HG03342 (cell line): ENCODE data around the gene ZC3H13.

Source experiments
- ATAC-seq: cut with Tn5 transposase; IDR thresholded peaks from one replicate; pipeline ENCODE4 v1.9.1; 2021; ENCODE audit warnings: mild to moderate bottlenecking, moderate library complexity; ENCODE audit not compliant: unreplicated experiment

Gene ZC3H13

DNA sequence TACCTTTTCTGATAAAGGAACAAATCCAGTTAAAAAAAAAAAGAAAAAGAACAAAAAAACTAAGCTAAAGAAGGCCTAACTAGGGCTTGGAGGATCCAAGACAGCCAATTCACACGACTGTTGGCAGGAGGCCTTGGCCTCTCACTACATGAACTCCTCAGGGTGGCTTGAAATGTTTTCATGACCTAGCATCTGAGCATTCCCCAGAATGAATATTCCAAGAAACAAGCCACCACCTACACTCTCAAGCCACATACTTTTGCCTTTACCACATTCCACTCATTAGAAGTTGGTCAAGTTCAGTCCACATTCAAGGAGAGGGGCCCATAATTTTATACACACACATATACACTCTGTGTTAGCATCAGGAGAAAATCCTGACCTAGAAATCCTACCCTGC is 103.4 kb downstream of the ZC3H13 start:
- ATAC-seq: no peak

DNA sequence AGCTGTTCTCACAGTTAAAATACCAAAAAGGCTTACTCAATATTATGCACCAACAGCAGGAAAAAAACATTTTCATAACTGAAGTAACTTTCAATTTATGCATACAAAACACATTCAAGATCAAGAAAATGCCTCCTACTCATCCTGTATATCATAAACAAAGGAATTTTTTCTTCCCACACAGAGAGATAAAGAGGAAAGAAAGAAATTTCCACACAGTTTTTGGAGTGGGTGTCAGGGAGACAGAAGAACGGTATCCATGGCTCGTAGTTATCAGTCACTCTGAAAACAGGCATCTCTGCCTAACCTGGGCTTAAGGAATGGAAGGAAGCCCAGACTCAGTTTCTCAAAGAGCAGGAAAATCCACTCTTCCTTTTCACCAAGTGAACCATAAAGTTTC is 108.6 kb downstream of the ZC3H13 start:
- no peak for ATAC-seq

DNA sequence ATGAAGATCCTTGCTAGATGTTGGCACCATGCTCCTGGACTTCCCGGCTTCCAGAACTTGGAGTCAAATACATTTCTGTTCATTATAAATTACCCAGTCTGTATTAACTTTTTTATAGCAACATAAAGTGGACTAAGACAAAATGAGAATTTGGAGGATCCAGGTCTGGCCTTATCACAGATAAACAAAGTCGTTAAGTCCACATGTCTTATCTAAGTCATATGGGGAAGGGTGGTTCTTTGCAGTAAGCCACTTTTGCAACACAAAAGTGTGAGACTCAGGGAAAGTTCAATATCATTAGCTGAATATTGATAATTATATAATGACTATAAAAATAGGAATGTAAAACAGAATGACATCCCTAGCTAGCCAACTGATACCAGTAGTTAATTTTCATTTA is 109.4 kb downstream of the ZC3H13 start:
- no peak for ATAC-seq

DNA sequence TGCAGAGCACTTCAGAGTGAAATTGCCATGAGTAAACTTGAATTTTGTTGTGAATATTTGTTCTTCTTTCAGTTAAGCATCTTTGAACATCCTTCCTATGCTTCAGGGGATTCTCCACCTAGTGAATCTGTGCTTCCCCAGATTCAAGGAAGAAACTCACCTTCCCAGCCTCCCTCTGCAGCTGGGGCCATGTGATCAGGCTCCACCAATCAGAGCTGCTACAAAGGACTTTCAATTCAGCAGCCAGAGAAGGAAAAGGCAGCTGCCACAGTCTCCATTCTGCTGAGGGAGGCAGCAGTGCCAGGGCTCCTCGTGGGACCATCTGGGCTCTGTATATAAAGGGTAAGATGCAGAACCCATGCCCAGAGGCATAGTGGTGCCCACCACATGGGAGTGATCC is 111.3 kb downstream of the ZC3H13 start:
- no peak for ATAC-seq

DNA sequence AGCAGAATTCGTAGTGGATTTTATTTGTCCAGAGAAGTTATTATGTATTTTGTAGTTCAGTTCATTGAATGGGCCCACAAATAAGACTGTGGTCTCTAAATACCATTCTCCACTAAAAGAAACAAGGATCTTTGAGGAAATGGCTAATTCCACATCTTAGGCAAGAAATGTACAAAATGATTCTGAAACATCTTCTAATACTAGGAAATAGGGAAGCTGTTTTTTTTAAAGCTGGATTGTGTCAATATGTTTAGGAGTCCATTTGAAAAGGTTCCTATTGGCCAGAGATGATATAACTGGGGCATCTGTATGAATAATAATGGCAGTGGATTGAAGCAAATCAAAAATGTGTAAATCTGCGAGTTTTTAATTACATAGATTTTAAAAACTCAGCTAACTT is 112.5 kb downstream of the ZC3H13 start:
- no peak for ATAC-seq

DNA sequence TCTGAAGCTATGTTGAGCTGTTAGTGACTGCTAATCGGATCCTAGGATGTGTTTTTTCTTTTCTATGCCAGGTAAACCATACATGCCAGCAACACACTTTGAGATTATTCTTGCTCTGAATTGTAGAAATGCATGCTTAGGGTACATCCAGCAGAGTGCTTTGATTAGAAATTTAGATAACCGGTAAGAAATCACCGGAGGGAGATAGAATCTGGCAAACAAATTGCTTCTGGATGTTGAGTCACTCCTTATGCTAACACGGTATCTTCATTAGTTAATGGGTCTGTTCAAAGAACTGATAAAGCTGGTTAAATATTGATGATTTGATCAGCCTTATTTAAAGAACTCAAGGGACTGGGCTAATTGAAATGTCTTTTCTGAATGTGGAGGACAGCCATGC is 115.9 kb downstream of the ZC3H13 start:
- ATAC-seq: no peak

DNA sequence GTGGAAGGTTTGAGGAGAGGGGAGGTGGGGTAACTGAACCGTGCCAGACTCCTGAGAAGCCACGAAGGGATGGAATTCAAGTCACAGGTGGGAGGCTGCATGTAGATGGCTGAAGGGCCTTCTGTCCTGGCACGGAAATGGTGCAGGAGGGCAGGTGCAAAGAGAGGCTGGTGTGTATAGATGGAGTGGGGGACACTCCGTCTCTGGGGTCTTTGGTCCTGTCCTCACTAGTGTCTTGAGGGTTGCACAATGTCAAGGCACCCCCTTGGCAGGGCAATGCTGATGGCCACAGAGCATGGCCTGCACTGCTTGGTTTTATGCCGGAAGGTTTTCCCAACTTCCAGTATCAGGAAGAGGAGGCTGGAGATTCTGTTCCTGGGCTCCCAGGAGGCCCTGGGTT is 118.3 kb downstream of the ZC3H13 start:
- no peak for ATAC-seq

DNA sequence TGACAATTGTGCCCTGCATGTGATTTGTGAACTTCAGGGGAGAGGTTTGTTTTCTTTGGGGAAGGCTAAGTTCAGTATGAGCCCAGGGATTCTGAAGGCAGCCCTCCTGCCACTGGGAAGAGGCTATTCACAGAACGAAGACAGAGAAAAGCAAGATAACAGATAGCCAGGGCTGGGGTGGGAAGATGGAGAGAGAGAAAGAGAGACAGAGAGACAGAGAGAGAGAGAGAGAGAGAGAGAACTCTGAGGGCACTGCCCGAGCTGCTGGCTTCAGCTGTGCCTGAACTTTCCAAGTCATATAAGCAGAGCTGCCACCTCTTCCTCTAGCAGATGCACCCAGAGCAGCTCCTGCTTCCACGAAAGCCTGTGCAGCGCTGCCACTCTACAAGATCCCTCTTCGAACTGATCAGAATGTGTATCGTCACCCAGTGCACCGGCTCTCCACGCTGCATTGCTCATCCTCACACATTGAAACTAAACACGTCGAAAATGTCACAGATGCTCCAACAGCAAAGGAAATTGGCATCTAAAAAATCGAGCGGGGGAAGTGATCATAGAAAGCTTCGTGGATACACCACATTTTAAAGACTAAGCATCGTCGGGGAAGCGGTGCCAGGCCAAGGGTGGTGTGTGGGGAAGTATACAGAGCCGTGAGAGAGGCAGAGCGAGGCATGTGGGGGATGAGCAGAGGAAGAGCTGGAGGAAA is 119.2 kb downstream of the ZC3H13 start:
- ATAC-seq: no peak

DNA sequence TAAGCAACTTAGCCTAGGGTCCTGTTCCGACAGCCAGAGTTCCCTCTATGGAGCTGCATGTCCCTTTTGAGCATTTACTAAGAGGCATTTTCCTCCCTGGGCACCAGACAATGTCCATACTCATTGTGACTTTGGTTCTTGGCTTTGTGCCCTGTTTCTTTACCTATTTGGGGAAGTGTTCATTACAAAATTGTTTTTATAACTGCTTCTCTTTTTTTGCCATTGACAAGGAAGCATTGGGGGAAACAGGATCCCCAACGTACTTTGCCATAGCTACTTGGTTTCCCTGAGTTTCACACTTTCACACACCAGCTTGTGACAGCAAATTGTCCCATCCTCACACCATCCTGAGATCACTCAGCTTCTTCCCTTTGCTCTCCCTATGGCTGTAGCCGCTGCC is 119.9 kb downstream of the ZC3H13 start:
- ATAC-seq: no peak

DNA sequence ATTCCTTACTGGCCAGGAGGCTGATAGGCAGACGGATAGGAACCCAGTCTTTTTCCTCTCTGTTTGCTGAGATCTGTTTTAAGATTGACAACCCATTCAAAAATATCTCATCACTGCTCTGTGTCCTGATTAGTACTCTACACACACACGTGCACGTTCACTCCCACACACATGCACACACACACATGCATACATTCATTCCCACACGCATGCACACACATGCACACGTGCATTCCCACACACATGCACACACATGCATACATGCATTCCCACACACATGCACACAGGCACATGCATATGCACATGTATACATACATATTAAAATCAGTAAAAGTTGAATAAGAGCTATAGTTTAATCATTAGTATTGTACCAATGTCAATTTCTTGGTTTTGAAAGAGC is 120.4 kb downstream of the ZC3H13 start:
- ATAC-seq: no peak

DNA sequence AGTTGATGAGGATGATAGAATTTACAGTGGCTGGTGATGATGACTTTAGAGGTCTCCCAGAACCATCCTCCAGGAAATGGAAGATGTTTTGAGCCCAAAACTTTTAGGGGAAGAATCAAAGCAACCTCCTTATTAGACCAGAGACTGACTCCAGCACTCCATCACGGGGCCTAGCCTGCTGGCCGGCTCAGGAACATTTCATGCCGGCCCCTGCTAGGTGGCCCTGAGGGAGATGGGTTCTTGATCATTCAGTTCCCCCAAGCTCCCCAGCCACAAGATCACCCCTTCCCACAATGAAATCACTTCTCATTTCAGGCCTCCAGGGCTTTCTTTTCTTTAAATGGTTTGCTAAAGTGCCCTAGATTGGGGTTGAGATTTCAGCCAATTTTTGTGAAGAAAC is 121.3 kb downstream of the ZC3H13 start:
- no peak for ATAC-seq

DNA sequence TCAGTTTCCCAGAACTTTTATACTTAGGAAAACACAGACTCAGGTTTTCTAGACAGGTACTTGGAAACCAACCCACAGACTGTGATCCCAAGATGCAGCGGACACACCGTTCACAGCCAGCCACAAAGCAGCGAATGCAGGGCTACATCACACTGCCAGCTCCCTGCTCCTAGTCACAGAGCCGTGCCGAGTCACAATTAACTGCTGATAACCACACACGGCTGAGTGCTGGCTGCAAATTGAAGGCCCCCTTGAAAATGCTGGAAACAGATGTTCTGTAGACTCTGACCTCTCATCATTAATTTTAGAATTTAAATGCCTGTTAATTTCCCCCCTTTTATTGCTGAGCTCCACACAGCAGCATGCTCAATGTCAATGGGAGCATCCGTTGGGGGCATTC is 122.4 kb downstream of the ZC3H13 start:
- no peak for ATAC-seq

DNA sequence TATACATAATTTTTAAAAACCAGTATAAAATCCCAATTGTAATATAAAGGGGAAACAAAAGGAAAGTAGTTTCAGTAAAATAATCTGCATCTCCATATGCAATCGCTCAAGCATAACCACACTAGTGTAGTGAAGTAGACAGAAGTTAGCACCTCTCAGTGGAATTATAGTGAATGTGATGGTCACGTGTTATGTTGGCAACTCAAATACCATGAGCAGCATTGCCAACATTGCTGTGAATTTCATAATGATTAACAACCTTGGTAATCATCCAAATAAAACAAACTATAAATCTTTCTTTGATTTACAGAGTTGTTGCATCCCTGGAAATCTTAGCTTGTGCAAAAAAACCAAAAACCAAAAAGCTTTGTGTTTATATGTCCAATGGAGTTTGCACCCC is 123.7 kb downstream of the ZC3H13 start:
- no peak for ATAC-seq

DNA sequence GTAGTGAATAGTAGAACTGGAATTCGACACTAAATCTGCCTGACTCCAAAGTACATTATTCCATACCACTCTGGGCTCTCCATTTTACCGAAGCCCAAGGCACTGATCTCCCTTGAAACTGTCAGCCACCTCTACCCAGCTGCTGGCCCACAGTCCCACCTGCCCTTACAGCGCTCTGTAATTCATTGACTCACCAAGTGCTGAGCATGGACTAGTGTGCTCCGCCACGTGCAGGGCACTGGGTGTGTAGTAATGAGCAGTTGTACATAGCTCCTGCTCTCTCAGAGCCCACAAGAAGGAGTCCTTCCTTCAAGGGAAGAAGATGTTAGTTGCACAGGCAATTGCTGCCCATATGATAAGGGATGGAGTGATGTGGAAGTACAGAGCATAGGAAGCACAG is 124.4 kb downstream of the ZC3H13 start:
- ATAC-seq: no peak

DNA sequence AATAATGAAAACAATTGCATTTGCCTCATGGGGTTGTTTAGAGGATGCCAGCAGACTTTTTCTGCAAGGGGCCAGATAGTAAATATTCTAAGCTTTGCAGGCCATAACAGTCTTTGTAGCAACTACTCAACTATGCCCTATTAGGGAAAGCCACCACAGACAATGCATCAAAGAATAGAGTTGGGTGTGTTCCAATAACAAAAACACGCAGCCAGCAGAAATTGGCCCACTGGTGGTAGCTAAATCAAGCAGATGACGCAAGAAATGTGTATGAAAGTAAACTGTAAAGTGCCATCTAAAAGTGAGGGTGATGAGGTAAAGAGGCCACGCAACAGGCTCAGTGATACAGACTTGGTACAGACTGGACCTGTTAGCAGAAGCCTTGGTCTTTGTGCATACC is 125.8 kb downstream of the ZC3H13 start:
- no peak for ATAC-seq

DNA sequence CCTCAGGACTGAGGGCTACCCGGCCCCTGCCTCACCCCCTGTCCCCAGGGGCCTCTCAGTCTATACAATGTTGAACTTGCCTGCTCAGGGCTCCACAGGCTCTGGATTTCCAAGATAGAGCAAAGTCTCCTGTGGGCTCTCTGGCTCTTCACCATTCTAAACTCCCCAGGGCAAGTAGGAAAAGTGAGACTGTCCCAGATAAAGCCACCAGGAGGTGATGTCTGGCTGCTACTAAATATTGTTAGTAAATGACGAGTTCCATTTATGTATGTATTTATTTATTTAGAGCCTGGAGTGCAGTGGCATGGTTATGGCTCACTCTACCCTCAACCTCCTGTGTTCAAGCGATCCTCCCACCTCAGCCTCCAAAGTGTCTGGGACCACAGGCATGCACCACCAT is 127.4 kb downstream of the ZC3H13 start:
- no peak for ATAC-seq

DNA sequence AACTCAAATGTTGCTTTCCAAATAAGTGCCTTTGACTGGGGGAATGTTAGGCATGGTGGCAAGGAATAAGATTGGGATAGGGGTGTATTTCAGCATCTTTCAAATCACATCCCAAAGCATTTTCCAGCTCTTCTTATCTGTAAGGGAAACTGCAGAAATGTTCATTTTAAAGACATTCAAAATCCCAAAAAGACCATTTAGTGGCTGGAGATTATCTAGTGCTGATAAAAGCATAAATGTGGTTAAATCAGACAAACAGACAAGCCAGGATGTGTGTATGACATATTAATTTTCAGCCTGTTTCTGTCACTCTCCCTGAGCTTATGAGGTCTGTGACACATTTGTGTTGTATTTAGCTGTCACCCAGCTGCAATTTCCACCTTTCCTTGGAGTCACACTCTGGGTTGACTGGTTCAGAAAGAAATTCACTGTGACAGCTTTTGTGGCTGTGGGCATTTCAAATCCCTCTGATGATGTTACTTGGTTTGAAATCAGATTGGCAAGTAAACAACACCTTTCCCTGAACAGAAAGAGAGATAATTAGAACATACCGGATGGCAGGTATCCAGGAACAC is 131.3 kb downstream of the ZC3H13 start:
- ATAC-seq: no peak

DNA sequence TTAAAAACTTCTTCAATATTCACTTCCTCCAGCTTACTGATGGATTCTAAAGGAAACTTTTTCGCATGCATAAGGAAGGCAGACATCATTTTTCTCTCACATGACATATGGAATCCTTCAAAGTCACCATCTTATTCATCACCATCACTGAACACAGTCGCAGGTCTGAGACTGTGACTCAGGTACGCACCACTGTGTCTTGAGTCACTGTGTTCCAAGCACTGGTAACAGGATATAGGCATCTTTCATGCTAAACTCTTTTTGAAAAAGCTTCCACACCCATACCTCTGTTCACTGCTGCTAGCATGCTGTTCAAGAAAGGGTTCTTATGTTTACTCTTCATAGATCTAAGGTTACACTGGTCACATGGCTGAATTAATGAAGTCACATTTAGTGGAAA is 133.9 kb downstream of the ZC3H13 start:
- no peak for ATAC-seq

DNA sequence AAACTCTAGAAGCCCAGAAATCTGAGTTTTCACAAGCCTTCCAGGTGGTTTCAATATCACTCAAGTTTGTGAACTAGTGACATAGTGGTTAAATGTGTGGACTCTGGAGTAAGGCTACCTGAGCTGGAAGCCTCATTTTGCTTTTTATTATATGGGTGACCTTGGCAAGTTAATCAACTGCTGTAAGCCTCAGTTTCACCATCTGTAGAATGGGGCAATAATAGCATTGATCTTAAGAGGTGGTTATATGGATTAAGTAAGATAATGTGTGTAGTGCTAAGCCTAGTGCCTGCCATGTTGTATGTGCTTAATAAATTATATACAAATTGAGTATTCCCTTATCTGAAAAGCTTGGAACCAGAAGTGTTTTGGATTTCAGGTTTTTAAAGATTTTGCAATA is 135.5 kb downstream of the ZC3H13 start:
- ATAC-seq: no peak

DNA sequence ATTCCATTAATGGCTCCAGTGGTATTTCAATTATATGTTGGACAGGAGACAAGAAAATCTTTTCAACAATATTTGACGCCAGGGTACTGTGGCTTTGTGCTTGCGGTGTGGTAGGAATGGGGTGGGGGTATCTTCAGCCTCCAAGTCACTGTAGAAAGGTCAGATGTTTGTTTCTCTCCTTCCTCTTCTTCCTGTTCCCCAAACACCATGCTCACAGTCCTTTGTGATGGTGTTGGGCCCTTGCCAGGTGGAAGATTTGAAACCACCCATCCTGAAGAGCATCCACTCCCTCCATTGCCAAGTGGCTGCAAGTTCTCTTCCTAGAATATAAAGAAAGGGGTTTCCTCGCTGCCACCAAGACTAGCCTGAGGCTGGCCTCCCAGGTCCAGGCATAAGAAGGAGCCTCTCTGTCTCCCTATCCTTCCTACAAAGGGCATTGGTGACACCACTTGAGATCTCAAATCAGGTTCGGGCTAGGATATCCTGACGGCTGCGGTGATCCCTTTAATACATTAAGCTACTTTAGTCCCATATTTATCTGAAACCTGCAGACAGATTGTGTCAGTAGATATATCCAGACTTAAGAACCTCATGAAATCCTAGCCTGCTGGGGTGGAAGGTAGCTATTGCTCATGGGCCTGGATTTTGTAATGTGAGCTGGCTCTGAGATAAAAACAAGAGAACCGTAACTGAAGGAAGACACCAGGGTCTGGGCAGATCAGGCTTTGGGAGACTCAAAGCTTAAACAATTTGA is 136.7 kb downstream of the ZC3H13 start:
- no peak for ATAC-seq

DNA sequence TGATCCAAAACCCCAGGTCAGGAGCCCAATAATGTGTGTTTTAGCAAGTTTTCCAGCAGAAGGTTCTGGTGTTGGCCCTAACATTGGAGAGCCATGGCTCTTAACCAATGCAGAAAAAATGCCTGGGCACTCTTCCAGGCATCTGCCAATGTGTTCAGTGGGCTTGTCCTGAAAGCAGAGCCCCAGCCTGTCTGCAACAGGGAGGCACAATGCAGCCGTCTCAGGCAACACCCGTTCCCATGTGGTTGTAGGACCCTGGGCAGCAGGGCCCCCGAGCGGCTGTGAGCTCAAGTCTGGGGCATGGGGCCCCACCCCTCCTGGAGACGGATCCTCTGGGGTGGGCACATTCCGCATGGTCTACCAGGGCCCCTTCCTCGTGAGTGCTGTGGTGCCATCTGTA is 142.9 kb downstream of the ZC3H13 start:
- no peak for ATAC-seq

DNA sequence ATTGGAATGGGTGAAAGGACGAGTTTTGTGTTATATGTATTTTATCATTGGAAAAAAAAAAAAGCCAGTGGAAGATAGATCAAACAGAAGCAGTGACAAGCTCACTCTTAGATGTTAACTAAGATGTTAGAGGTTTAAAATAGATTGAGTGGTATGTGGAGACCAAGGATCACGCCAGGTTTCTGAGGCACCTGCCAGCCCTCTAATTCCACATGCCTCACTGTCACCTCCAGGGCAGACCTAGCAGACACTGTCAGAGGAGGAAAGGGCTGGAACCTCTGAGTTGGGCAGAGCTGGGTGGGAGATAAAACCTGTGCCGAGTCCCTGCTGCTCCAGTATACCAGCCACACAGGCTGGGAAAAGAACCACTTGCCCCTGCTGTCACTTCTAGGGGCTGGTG is 143.5 kb downstream of the ZC3H13 start:
- ATAC-seq: no peak
